ENCODE results near the gene PCBP3.

The PCBP3 gene

DNA sequence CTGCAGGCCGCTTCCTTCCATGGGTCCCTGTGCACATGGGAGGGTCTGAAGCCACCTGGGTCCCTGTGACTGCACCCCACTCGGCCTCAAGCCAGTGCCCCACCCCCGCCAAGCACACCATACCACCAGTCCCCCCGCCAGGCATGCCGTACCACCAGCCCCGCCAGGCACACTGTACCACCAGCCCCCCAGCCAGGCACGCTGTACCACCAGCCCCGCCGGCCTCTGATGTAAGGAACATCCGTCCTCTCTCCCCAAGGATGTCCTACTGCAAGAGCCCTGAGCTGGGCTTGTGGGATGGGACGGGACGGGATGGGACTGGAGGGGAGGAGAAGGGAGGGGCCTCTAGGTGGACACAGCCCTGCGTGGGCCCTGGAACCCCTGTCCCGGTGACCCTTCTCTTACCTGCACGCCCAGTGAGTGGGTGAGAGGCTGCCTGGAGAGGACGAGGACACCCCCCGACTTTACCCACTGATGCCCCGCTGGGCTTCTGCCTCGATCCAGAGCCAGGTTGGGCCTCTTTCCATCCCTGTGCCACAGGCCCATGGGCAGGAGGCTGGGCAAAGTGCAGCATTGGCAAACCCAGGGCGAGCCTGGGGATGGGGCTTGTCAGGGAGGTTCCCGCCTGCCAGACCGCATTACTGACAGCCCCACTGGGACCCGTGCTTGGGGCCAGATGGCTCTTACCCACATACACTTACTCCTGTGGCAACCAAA is 297.3 kb downstream of the PCBP3 start:
- Mint-ChIP-seq H3K27me3 (no peaks in the 10 kb centered on the region), H3K9me3 (no peaks in the 10 kb centered on the region), H3K4me3 (no peak overlapping the region), H3K27ac (no peak overlapping the region), H3K4me1 (no peaks in the 10 kb centered on the region), H3K36me3 (no peaks in the 10 kb centered on the region)

DNA sequence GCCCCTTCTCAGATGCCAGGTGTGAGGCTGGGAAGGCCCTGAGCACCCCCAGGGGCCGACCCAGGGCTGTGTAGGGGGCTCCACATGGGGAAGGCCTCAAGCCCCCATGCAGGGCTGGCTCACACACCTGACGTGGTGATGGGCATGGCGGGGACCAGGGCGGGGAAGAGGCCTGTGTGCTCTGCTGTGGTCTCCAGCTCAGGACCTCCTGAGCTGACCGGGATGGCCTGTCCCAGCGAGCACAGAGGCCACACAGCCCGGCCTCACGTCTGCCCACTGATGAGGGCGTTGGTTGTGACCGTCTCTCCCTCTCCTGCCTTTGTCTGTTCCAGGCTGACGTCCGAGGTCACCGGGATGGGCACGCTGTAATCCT is 297.8 kb downstream of the PCBP3 start:
- Mint-ChIP-seq H3K36me3 (no peaks in the 10 kb centered on the region), H3K4me1 (no peaks in the 10 kb centered on the region), H3K27me3 (no peaks in the 10 kb centered on the region), H3K27ac (no peak overlapping the region), H3K9me3 (no peaks in the 10 kb centered on the region), H3K4me3 (no peak overlapping the region)

DNA sequence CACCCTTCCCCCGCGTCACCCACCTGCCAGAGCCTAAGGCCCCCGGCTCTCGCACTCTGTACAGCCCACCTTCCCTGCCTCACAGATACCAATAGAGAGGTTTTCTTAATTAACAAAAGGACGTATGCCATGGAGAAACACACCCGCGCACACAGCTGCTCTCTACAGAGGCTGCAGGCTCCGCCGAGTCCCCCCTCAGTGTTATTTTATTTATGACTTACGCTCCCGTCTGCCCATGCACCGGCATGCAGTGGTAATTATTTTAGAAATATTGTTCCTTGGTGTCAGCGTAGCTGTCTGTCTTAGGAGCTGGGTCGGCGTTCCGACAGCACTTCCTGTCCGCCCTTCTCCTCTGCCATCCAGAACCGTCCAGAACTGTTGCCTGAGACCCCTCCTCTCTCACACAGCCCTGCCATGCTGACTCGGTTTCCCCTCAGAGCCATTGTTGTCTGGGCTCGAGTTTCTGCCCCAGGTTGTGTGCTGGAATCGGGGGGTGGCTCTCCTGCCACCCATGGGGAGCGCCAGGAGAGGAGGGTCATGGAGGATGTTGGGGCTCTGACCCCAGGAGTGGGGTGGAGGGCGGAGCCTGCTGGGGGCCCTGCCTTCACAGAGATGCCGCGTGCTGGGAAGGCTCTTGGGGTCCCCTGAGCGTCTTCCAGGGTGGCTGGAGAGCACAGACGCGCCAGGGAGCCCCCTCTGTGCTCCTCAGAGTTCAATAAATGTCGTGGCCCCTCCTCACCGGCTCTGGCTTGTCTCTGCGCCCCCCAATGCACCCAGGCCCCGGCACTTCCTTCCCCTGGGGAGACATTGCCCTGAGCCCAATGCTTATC is 298.4 kb downstream of the PCBP3 start:
- Mint-ChIP-seq H3K4me1 (no peaks in the 10 kb centered on the region), H3K9me3 (no peaks in the 10 kb centered on the region), H3K36me3 (no peaks in the 10 kb centered on the region), H3K27ac (peak overlapping the region; percentile 41), H3K4me3 (no peak overlapping the region), H3K27me3 (no peaks in the 10 kb centered on the region)

DNA sequence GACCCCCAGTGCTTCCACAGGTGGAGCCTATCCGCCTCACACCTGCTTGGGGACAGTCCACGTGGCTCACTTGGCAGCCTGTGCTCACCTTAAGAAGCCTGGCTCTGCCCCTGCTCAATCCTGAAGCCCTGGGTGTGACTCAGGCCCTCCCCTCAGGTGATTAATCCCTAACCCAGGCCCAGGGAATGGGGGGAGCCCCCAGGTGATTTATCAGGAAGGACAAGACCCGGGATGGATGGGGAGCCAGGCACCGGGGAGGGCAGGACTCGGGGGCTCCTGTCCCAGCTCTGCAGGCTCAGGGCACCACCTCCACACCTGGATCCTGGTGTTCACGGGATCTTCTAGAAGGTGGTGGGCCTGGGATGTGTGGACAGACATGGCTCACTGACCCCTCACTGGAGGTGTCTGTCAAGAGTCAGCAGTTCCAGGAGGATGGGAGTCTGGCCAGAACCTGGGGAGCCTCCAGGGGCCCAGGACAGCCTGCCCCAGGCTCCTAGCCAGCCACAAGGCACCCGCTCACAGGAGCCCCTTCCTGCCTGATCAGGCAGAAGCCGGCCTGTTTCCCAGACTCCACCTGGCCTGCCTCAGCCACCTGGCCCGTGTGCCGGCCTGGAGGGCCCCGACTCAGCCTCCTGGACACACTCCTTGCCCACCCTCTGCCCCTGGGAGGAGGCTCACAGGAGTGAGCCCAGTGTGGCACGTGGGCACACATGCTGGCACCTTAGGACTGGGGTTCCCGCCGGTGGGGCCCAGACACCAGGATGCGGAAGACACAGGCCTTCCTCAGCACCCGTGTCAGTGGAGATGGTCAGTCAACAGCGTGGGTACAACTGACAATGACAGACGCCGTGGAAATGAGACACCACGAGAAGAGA is 299.5 kb downstream of the PCBP3 start:
- H3K4me3 Mint-ChIP-seq, result no peak overlapping the region
- H3K36me3 Mint-ChIP-seq, result no peaks in the 10 kb centered on the region
- H3K9me3 Mint-ChIP-seq, result no peaks in the 10 kb centered on the region
- no peaks in the 10 kb centered on the region for H3K4me1 Mint-ChIP-seq
- peak overlapping the region; percentile 51 for H3K27ac Mint-ChIP-seq
- H3K27me3 Mint-ChIP-seq, result no peaks in the 10 kb centered on the region

DNA sequence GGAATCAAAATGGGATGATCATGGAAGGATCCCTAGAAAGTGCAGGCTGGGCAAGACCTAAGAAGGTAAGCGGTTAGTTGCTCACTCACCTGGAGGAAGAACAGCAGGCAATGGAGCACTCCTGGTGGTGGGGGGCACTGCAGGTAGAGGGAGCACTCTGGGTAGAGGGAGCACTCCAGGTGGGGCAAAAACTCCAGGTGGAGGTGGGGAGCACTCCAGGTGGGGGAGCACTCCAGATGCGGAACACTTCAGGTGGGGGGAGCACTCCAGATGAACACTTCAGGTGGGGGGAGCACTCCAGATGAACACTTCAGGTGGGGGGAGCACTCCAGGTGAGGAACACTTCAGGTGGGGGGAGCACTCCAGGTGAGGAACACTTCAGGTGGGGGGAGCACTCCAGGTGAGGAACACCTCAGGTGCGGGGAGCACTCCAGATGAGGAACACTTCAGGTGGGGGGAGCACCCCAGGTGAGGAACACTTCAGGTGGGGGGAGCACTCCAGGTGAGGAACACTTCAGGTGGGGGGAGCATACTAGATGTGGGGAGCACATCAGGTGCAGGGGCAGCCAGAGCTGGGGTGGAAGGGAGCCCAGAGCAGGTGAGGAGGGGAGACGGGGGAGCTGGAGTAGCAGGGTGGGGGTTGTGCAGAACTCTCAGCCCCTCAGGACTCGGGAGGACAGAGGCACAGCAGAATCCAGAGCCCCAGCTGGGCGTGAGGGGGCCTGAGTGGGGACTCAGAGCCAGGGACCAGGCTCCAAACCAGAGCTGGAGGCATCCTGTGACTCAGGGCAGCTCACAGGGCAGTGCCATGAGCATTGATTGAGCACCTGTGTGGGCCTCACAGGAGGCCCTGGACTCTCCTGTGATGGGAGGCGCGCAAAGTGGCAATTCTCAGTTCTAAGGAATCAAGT is 300.4 kb downstream of the PCBP3 start:
- Mint-ChIP-seq H3K9me3 (no peaks in the 10 kb centered on the region), H3K27ac (no peak overlapping the region), H3K4me3 (no peak overlapping the region), H3K27me3 (no peaks in the 10 kb centered on the region), H3K4me1 (no peaks in the 10 kb centered on the region), H3K36me3 (no peaks in the 10 kb centered on the region)

DNA sequence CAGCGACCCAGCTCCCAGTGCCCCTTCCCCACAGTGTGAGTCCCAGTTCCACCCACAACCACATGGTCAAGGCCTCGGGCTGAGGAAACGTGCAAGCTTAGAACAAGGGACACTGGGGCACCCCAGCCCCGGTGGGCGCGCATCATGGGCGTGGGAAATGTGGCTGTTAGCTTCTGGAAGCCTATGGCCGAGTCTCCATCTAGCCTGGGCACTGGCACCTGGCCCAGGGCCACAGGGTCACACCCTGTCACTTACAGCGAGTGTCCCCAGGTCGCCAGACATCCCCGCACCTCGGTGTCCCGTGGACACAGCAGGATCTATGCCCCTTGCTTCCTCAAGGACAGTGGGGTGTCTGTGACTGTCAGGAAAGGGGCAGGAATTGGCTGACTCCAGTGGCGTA is 301.1 kb downstream of the PCBP3 start:
- H3K27me3 Mint-ChIP-seq, result no peaks in the 10 kb centered on the region
- H3K27ac Mint-ChIP-seq, result no peak overlapping the region
- no peak overlapping the region for H3K4me3 Mint-ChIP-seq
- no peaks in the 10 kb centered on the region for H3K9me3 Mint-ChIP-seq
- no peaks in the 10 kb centered on the region for H3K4me1 Mint-ChIP-seq
- H3K36me3 Mint-ChIP-seq, result no peaks in the 10 kb centered on the region

DNA sequence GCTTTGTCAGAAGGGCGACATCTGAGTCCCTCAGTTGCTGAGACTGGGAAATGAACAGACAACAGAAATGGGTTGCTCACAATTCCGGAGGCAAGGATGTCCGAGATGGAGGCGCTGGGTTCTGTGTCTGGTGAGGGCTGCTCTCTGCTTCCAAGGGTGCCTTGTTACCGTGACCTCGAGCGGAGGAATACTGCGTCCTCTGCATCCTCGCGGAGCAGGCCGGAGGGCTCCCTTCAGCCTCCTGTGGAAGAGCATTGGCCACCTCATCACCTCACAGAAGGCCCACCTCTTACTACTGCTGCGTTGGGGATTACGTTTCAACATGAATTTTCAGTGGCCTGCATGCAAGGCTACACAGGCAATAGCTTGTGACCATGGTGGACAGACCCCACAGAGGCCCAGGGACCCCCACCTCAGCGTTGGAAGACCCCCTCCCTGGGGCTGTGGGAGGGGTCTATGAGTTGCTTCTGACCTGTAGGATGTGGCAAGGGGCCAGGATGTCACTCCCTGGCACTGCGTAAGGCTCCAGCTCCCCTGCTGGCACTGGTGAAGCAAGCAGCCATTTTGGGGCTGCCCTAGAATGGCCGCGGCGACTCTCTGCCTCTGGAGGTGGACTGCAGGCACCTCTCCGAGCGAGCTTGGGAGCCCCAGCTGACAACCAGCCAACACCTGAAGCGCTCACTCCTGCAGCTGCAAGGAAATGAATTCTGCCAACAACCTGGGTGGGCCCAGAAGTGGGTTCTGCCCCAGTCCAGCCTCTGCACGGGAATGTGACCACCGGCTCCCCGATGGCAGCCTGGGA is 301.7 kb downstream of the PCBP3 start:
- Mint-ChIP-seq H3K9me3 (no peaks in the 10 kb centered on the region), H3K4me1 (no peaks in the 10 kb centered on the region), H3K27ac (no peak overlapping the region), H3K27me3 (no peaks in the 10 kb centered on the region), H3K4me3 (no peak overlapping the region), H3K36me3 (no peaks in the 10 kb centered on the region)

DNA sequence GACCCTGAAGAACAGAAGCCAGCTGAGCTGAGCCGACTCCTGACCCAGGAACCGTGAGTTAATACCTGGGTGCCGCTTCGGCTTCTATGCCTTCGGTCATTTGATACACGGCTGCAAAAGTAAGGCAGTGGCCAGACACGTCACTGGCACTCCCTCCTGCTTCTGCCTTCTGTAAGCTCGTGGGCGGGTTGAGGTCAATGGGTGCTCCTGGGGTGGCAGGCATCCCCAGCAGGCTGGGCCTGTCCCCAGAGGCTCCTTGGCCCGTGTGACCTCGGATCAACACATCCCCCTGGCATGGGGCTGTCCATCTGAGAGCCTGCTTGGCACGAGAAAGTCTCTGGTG is 302.3 kb downstream of the PCBP3 start:
- Mint-ChIP-seq H3K9me3 (no peaks in the 10 kb centered on the region), H3K27me3 (no peaks in the 10 kb centered on the region), H3K27ac (no peak overlapping the region), H3K4me1 (no peaks in the 10 kb centered on the region), H3K4me3 (no peak overlapping the region), H3K36me3 (no peaks in the 10 kb centered on the region)

DNA sequence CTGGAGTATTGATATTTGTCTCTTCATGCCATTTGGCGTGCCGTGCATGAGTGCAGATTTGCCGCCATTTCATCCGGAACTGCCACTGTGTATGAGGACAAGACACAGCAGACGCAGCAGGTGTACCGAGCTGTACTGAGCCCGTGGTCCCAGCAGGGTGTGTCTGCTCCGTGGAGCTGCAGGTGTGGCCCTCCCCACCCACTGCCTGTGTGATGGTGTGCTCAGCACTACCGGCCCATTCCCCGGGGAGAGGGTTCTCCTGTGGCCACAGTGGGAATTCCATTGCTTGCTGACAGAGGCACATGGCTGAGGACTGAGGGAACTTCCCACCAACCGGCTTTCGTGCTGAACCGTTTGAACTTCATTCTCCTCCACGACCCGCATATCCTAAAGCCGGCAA is 303.8 kb downstream of the PCBP3 start:
- Mint-ChIP-seq H3K4me1 (no peaks in the 10 kb centered on the region), H3K27ac (no peak overlapping the region), H3K27me3 (no peaks in the 10 kb centered on the region), H3K4me3 (no peak overlapping the region), H3K36me3 (no peaks in the 10 kb centered on the region), H3K9me3 (no peaks in the 10 kb centered on the region)

DNA sequence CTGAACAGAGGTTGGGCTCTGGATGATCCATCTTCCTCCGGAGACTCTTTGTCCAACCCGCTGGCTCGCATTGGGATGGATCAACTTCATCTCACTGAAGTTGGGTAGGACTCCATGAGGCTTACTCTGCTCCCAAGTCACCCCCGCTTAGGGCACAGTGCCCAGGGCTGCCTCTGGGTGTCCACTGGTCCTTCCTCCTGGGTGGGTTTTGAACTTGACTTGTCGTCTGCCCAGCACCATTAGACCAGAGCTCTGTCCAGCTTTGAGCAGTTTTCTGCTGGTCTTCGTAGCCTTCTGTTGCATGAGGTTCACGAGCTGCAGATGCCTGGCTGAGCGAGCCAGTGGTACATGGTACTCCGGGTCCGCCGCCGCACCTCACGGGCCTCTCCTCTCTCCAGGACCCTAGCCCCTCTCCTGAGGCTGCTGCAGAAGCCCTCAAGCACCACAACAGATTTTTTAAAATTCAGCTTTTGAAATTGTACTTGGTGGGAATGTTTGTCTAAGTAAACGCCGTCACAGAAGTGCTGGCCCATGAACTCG is 304.3 kb downstream of the PCBP3 start:
- no peaks in the 10 kb centered on the region for H3K4me1 Mint-ChIP-seq
- H3K36me3 Mint-ChIP-seq, result no peaks in the 10 kb centered on the region
- H3K27ac Mint-ChIP-seq, result no peak overlapping the region
- H3K27me3 Mint-ChIP-seq, result peaks cover 2% of the 10 kb centered on the region
- H3K9me3 Mint-ChIP-seq, result no peaks in the 10 kb centered on the region
- H3K4me3 Mint-ChIP-seq, result no peak overlapping the region

DNA sequence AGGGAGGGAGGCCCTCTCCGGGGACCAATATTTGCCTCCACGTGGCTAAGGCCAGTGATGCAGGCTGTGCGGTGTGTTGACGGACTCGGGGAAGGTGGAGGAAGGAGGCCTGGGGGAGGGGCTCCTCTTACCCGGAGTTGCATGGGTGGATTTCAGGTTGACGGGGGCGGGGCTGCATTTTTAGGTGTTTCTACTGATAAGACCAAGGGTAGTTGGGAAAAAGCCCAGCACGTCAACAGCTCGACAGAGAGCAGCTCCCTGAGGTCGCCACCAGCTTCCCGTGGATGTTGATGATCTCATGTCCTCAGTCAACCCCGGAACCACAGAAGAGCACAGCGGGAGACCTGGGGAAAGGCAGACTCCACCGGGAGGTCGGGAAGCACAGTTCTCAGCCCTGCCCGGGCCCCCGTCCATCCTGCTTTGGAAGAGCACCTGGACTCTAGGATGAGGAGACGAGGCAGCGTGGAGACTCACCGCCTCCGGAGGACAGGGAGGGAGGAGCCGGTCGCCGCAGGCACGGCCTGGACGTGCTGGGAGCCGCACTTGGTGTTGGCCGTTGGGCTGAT is 305.1 kb downstream of the PCBP3 start:
- no peaks in the 10 kb centered on the region for H3K4me1 Mint-ChIP-seq
- H3K27ac Mint-ChIP-seq, result no peak overlapping the region
- no peak overlapping the region for H3K4me3 Mint-ChIP-seq
- no peaks in the 10 kb centered on the region for H3K9me3 Mint-ChIP-seq
- H3K36me3 Mint-ChIP-seq, result no peaks in the 10 kb centered on the region
- H3K27me3 Mint-ChIP-seq, result peaks cover 3% of the 10 kb centered on the region

DNA sequence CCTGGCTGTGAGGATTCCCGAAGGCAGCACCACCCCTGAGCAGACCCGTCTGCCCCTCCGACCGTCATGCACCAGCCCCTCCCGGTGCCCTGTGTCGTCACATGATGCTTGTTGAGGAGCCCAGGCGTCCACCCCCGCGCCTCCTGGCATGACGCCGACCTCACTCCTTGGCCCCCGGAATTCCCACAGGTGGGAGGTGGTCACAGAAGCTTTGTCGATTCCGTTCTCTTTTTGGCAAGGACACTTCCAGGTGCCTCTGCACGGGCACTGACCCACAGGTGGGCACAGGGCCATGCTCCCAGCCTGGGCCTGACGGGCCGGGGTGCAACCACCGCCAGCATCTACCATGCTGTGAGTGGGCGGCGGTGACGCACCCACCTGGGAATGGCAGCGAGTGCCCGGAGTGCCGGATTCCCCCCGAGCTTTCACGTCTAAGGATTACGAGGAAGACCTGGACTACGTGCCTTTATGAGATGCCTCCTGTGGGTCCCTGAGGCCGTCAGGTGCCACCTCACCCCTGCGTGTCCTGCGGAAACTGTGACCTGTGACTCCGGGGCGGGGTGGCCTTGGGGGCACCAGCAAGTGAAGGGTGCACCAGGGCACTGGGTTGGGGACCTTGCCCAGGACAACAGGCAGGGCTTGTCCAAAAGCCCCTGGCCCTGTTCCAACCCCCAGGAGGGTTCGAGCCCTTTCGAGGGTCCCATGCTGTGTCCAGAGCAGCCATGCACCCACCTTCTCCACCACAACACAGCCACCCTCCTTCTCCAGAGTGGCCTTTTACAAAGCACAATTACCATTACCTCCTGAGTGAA is 306.6 kb downstream of the PCBP3 start:
- H3K9me3 Mint-ChIP-seq, result no peaks in the 10 kb centered on the region
- H3K27ac Mint-ChIP-seq, result no peak overlapping the region
- peaks cover 3% of the 10 kb centered on the region for H3K27me3 Mint-ChIP-seq
- H3K4me3 Mint-ChIP-seq, result no peak overlapping the region
- H3K4me1 Mint-ChIP-seq, result no peaks in the 10 kb centered on the region
- H3K36me3 Mint-ChIP-seq, result no peaks in the 10 kb centered on the region

DNA sequence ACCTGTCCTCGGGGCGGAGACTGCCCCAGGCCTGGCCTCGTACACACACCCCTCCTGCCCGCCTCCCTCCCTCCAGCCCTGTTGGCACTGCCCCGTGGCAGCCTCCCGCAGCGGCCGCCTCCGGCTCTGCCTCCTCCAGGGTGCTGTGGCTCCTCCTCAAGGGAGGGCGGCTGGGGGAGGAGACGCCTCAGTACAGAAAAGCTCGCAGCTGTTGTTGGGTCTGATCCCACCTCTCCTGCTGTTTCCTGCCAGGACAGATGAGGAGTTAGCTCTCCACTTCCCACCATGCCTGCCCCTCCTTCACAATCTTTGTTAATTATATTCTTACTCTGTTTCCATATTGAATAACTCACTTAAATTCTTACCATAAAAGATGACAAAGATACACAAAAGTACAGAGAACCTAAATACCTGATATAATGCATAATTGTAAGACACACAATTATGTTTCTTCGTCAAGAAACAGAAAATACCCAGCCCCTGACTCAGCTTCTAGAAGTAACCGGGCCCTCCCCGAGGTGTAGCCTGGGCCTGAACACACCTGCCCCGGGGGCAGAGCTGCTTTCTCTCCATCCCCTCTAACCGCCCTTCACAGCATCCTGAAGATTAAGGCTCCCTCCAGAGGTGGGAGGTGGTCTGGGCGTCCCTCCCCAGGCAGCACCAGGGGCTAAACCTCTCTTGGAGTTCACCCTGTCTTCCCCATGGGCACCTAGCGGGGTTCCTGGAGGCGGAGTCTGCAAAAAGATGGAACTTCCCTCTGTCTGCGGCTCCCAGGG is 307.4 kb downstream of the PCBP3 start:
- Mint-ChIP-seq H3K9me3 (no peaks in the 10 kb centered on the region), H3K27ac (no peak overlapping the region), H3K27me3 (peaks cover 3% of the 10 kb centered on the region), H3K4me1 (no peaks in the 10 kb centered on the region), H3K36me3 (no peaks in the 10 kb centered on the region), H3K4me3 (no peak overlapping the region)
